ENCODE data around the gene DIAPH2. TPM values are rescaled to one million over a fixed set of nuclear protein-coding genes. Genes with fewer than 3 reads are reported as not detected.

Gene DIAPH2
- total RNA-seq, 2 donors from 2014 or later, result 15.2 to 23.3 TPM

DNA sequence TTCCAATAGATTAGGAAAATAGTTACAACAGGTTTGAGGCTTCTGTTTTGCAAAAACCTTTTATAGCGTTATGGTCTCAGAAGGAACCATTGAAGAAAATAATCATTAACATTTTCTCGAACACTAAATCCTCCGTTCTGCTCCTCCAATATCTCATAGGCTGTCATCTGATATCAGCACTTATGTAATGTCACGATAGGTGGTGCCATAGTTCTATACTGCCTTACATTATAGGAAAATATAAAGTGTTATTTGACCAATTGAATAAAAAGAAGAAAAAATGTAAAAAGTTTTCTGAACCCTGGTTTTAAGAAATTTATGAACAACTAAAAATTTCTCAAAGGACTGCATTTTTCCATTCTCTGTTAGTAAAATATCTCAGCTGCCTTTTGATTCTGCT is 490.5 kb downstream of the DIAPH2 start:
- WGBS, 2 donors, result 74 to 80% methylated on average over 4 of the region's 4 CpGs

DNA sequence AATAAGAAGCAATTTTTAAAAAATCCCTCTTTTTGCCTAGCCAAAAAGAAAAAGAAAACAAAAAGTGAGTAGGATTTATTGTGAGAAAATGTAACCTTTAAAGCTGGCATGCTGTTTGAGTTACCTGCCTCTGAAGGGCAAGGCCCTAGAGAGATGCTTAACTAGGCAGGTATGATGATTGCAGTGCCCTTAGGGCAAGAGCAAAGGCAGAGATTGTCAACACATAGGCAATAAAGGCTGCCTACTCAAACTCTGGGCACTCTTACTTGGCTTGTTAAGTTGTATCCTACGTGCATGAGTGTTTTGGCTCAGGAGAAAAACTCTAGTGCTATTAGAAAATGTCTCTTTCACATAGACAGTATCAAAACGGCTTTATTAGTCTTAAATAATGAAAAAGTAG is 505.0 kb downstream of the DIAPH2 start:
- H3K4me1 ChIP-seq, result no peaks in the 10 kb centered on the region
- TF ChIP-seq POLR2A (IDR thresholded peaks at IDR 0.05), result no peak
- TF ChIP-seq, protein P1, sequence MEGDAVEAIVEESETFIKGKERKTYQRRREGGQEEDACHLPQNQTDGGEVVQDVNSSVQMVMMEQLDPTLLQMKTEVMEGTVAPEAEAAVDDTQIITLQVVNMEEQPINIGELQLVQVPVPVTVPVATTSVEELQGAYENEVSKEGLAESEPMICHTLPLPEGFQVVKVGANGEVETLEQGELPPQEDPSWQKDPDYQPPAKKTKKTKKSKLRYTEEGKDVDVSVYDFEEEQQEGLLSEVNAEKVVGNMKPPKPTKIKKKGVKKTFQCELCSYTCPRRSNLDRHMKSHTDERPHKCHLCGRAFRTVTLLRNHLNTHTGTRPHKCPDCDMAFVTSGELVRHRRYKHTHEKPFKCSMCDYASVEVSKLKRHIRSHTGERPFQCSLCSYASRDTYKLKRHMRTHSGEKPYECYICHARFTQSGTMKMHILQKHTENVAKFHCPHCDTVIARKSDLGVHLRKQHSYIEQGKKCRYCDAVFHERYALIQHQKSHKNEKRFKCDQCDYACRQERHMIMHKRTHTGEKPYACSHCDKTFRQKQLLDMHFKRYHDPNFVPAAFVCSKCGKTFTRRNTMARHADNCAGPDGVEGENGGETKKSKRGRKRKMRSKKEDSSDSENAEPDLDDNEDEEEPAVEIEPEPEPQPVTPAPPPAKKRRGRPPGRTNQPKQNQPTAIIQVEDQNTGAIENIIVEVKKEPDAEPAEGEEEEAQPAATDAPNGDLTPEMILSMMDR (IDR thresholded peaks at IDR 0.05), result no peak
- no peaks in the 10 kb centered on the region for H3K9me3 ChIP-seq
- no peaks in the 10 kb centered on the region for H3K27me3 ChIP-seq
- no peak for DNase-seq
- WGBS, 2 donors, result 70 to 85% methylated on average over 2 of the region's 2 CpGs
- no peaks in the 10 kb centered on the region for H3K36me3 ChIP-seq (replicated peaks in 1 of 2; ENCODE audit: insufficient read depth in 1 of 2, low read depth in 2 of 2)
- ATAC-seq, result no peak
- no peak overlapping the region for H3K4me3 ChIP-seq
- intact Hi-C loops (cut with DNase I), result no loop called here
- no peak overlapping the region for H3K27ac ChIP-seq

More for the DNA sequence above, 490.5 kb downstream of the DIAPH2 start:
- Histone ChIP-seq H3K4me3 (no peak overlapping the region), H3K4me1 (no peaks in the 10 kb centered on the region), H3K27ac (no peak overlapping the region), H3K9me3 (no peaks in the 10 kb centered on the region), H3K27me3 (no peaks in the 10 kb centered on the region), H3K36me3 (replicated peaks in 1 of 2; ENCODE audit: insufficient read depth in 1 of 2, low read depth in 2 of 2) (no peaks in the 10 kb centered on the region)
- DNase-seq (no peak), ATAC-seq (no peak)
- TF ChIP-seq, protein P1 (IDR thresholded peaks at IDR 0.05), result no peak
- TF ChIP-seq POLR2A (IDR thresholded peaks at IDR 0.05), result no peak
- intact Hi-C loops (cut with DNase I), result no loop called here

DNA sequence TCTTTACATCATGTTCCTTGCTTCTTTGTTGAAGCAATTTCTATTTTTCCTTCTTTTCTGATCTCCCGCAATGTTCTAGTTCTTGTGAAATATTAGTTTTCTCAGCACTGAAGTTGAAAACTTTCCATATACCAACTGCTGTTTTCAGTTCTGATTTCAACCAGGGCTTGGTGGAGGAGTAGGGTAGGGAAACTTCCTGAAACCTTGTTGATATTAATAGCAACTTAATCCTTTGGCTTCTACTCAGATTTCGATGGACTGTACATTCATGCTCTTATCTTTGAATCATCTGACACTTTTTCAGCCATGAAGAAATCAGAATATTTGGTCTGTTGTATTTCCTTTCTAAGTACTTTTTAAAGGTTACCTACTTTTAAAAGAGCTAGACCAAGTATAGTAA is 514.9 kb downstream of the DIAPH2 start:
- Histone ChIP-seq H3K4me1 (no peaks in the 10 kb centered on the region), H3K9me3 (no peaks in the 10 kb centered on the region), H3K27me3 (no peaks in the 10 kb centered on the region), H3K4me3 (no peak overlapping the region), H3K36me3 (replicated peaks in 1 of 2; ENCODE audit: insufficient read depth in 1 of 2, low read depth in 2 of 2) (no peaks in the 10 kb centered on the region), H3K27ac (no peak overlapping the region)
- TF ChIP-seq, protein P1 (IDR thresholded peaks at IDR 0.05), result no peak
- no peak for TF ChIP-seq POLR2A (IDR thresholded peaks at IDR 0.05)
- ATAC-seq (no peak), DNase-seq (no peak)
- intact Hi-C loops (cut with DNase I), result no loop called here
- 86 to 95% methylated on average over 2 of the region's 2 CpGs for WGBS, 2 donors

DNA sequence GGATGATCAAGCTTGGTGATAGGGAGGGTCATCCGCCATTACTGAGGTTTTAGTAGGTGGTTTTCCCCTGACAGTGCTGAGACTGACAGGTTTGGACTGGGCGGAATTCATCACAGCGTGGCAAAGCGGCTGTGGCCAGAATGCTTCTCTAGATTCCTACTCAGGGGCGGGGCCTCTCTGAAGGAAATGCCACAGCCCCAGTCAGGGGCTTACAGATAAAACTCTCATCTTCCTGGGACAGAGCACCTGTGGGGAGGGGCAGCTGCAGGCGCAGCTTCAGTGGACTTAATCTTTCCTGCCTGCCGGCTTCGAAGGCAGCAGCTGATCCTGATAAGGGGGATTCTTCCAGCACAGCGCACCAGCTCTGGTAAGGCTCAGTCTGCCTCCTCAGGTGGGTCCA is 515.8 kb downstream of the DIAPH2 start:
- ATAC-seq, result no peak
- Histone ChIP-seq H3K36me3 (replicated peaks in 1 of 2; ENCODE audit: insufficient read depth in 1 of 2, low read depth in 2 of 2) (no peaks in the 10 kb centered on the region), H3K4me3 (no peak overlapping the region), H3K27ac (no peak overlapping the region), H3K9me3 (no peaks in the 10 kb centered on the region), H3K27me3 (no peaks in the 10 kb centered on the region), H3K4me1 (no peaks in the 10 kb centered on the region)
- DNase-seq, result no peak
- intact Hi-C loops (cut with DNase I), result no loop called here
- TF ChIP-seq POLR2A (IDR thresholded peaks at IDR 0.05), result no peak
- TF ChIP-seq, protein P1 (IDR thresholded peaks at IDR 0.05), result no peak
- 74 to 100% methylated on average over 3 to 4 of the region's 9 CpGs for WGBS, 2 donors

DNA sequence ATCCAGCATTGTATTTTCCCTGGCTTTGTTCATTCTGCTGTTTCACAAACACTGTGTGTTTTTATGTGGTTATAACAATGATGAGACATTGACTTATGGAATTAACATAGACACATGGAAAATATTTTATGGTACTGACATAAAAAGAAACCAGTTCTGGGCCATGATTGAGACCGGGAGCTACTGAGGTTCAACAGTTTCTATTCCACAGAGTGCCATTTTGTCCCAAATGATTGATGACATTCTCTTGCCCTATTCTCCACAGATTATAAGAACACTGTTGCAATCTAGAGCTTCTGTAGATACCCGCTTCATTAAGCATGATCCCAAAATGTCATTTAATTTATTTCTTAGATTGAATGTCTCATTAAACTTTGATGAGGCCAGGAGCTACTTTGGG is 525.9 kb downstream of the DIAPH2 start:
- no peaks in the 10 kb centered on the region for H3K9me3 ChIP-seq
- no peak for ATAC-seq
- no peaks in the 10 kb centered on the region for H3K27me3 ChIP-seq
- TF ChIP-seq, protein P1 (IDR thresholded peaks at IDR 0.05), result no peak
- TF ChIP-seq POLR2A (IDR thresholded peaks at IDR 0.05), result no peak
- intact Hi-C loops (cut with DNase I), result no loop called here
- H3K36me3 ChIP-seq (replicated peaks in 1 of 2; ENCODE audit: insufficient read depth in 1 of 2, low read depth in 2 of 2), result no peaks in the 10 kb centered on the region
- DNase-seq, result no peak
- WGBS, 2 donors, result 74 to 89% methylated on average over 2 of the region's 2 CpGs
- H3K4me1 ChIP-seq, result no peaks in the 10 kb centered on the region
- no peak overlapping the region for H3K4me3 ChIP-seq
- H3K27ac ChIP-seq, result no peak overlapping the region

All from body of pancreas (tissue), 4 donors.